DOHH2 (cell line): ENCODE results near the gene CRABP1.

Source experiments
- H3F3A ChIP-seq: fragments of 200-600 bp; sonication (generic), shearing (Covaris generic); 2 replicates; pipeline ENCODE4 v1.6.0; 2016; ENCODE audit warnings: antibody characterized with exemption, mild to moderate bottlenecking; ENCODE audit not compliant: control insufficient read depth, insufficient read depth
- H3K27ac ChIP-seq: fragments of 200-600 bp; sonication (generic); 2 replicates; pipeline ENCODE4 v1.5.1; 2014; ENCODE audit warnings: low read depth, mild to moderate bottlenecking, low read length, moderate library complexity
- H3K27me3 ChIP-seq: fragments of 200-600 bp; sonication (generic); 2 replicates; pipeline ENCODE4 v1.6.1; 2014; ENCODE audit warnings: mild to moderate bottlenecking, low read length, mixed read lengths; ENCODE audit not compliant: control insufficient read depth
- H3K36me3 ChIP-seq: fragments of 200-600 bp; sonication (generic); 2 replicates; pipeline ENCODE4 v1.6.1; 2014; ENCODE audit warnings: mild to moderate bottlenecking, low read length, moderate library complexity, mixed read lengths; ENCODE audit not compliant: control insufficient read depth
- H3K4me1 ChIP-seq: fragments of 200-600 bp; sonication (generic); 2 replicates; pipeline ENCODE4 v1.6.1; 2014; ENCODE audit warnings: mild to moderate bottlenecking, low read length, mixed read lengths; ENCODE audit not compliant: control insufficient read depth
- H3K4me2 ChIP-seq: fragments of 200-600 bp; sonication (generic); 2 replicates; pipeline ENCODE4 v1.6.0; 2014; ENCODE audit warnings: mild to moderate bottlenecking, low read length, moderate library complexity
- H3K4me3 ChIP-seq: fragments of 200-600 bp; sonication (generic); 2 replicates; pipeline ENCODE4 v1.5.1; 2014; ENCODE audit warnings: mild to moderate bottlenecking, low read length, mixed read lengths
- H3K79me2 ChIP-seq: fragments of 200-600 bp; sonication (generic); 2 replicates; pipeline ENCODE4 v1.6.1; 2014; ENCODE audit warnings: mild to moderate bottlenecking, low read length, mixed read lengths; ENCODE audit not compliant: control insufficient read depth
- H3K9me2 ChIP-seq: fragments of 200-600 bp; sonication (generic); replicated peaks from 2 replicates; pipeline ENCODE4 v1.6.1; 2014; ENCODE audit warnings: mild to moderate bottlenecking, low read length, mixed read lengths; ENCODE audit not compliant: control insufficient read depth
- H3K9me3 ChIP-seq: fragments of 200-600 bp; sonication (generic); 2 replicates; pipeline ENCODE4 v1.6.1; 2014; ENCODE audit warnings: antibody characterized with exemption, low read length, mixed read lengths; ENCODE audit not compliant: control insufficient read depth, insufficient read depth
- H4K20me1 ChIP-seq: fragments of 200-600 bp; sonication (generic); 2 replicates; pipeline ENCODE4 v1.6.0; 2014; ENCODE audit warnings: low read depth, mild to moderate bottlenecking, antibody characterized with exemption, low read length, moderate library complexity; ENCODE audit not compliant: control insufficient read depth, insufficient read depth
- EZH2phosphoT487 ChIP-seq: fragments of 200-600 bp; sonication (generic); IDR thresholded peaks from 2 replicates; pipeline ENCODE4 v1.6.1; 2017; ENCODE audit warnings: borderline replicate concordance, mild to moderate bottlenecking, antibody characterized with exemption, low read length, moderate library complexity, mixed read lengths
- TF ChIP-seq, protein P1 (sequence below): fragments of 200-600 bp; sonication (generic); IDR thresholded peaks from one replicate; pipeline ENCODE4 v1.5.1; 2014; ENCODE audit warnings: antibody characterized with exemption, mild to moderate bottlenecking, low read depth, low read length; ENCODE audit not compliant: poor library complexity, severe bottlenecking

CRABP1 gene

DNA sequence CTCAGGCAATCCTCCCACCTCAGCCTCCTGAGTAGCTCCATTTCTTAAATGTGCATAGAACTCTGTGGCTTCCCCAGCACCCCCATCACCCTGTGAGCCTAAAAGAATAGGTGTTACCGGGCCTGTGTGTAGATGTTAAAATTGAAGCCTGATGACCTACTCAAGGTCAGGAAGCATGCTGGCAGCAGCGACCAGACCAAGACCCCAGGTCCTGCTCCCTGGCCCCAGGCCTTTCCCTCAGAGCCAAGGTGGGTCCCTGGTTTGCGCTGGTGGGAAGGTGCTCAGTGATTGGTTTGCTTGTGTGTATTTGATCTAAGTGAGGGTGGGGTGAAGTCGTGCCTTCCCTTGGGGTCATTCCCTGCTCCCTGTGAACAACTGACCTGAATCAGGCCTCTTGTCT lies 18.4 kb upstream of the CRABP1 start:
- no peak overlapping the region for H3K4me3 ChIP-seq
- H3K9me3 ChIP-seq: no peaks in the 10 kb centered on the region
- H3K79me2 ChIP-seq: no peaks in the 10 kb centered on the region
- peaks cover 2% of the 10 kb centered on the region; the same call in 1 of the 2 replicates for H3K27me3 ChIP-seq
- H3K4me1 ChIP-seq: no peaks in the 10 kb centered on the region
- TF ChIP-seq EZH2phosphoT487: no peak
- TF ChIP-seq, protein P1, sequence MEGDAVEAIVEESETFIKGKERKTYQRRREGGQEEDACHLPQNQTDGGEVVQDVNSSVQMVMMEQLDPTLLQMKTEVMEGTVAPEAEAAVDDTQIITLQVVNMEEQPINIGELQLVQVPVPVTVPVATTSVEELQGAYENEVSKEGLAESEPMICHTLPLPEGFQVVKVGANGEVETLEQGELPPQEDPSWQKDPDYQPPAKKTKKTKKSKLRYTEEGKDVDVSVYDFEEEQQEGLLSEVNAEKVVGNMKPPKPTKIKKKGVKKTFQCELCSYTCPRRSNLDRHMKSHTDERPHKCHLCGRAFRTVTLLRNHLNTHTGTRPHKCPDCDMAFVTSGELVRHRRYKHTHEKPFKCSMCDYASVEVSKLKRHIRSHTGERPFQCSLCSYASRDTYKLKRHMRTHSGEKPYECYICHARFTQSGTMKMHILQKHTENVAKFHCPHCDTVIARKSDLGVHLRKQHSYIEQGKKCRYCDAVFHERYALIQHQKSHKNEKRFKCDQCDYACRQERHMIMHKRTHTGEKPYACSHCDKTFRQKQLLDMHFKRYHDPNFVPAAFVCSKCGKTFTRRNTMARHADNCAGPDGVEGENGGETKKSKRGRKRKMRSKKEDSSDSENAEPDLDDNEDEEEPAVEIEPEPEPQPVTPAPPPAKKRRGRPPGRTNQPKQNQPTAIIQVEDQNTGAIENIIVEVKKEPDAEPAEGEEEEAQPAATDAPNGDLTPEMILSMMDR: no peak
- no peaks in the 10 kb centered on the region for H3K9me2 ChIP-seq
- H3K27ac ChIP-seq: no peak overlapping the region
- H3K36me3 ChIP-seq: no peaks in the 10 kb centered on the region
- no peaks in the 10 kb centered on the region for H3F3A ChIP-seq
- no peak overlapping the region for H3K4me2 ChIP-seq
- no peaks in the 10 kb centered on the region for H4K20me1 ChIP-seq

DNA sequence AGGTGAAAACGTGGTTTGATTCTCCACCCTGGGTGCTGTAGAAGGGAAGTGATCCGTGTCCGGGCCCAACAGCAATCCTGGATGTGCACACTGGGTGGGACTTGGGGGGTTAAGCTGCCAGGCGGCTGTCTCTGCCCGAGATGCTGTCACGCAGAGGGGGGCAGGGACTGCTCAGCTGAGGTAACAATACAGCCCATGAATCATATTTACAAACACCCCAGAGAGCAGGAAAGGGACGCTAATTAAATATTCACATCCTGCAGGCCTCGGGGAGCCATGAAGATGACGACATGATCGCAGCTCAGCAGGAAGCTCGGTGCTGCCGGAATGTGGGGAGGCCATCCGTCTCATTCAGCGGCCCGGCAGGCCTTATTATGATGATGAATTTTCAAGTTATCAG lies 17.9 kb upstream of the CRABP1 start:
- no peak overlapping the region for H3K27ac ChIP-seq
- H3K9me3 ChIP-seq: no peaks in the 10 kb centered on the region
- peaks cover 2% of the 10 kb centered on the region; the same call in 1 of the 2 replicates for H3K27me3 ChIP-seq
- H3K4me2 ChIP-seq: no peak overlapping the region
- H3K4me1 ChIP-seq: no peaks in the 10 kb centered on the region
- TF ChIP-seq, protein P1: no peak
- TF ChIP-seq EZH2phosphoT487: no peak
- H3F3A ChIP-seq: no peaks in the 10 kb centered on the region
- no peak overlapping the region for H3K4me3 ChIP-seq
- H4K20me1 ChIP-seq: no peaks in the 10 kb centered on the region
- H3K9me2 ChIP-seq: no peaks in the 10 kb centered on the region
- H3K79me2 ChIP-seq: no peaks in the 10 kb centered on the region
- H3K36me3 ChIP-seq: no peaks in the 10 kb centered on the region

DNA sequence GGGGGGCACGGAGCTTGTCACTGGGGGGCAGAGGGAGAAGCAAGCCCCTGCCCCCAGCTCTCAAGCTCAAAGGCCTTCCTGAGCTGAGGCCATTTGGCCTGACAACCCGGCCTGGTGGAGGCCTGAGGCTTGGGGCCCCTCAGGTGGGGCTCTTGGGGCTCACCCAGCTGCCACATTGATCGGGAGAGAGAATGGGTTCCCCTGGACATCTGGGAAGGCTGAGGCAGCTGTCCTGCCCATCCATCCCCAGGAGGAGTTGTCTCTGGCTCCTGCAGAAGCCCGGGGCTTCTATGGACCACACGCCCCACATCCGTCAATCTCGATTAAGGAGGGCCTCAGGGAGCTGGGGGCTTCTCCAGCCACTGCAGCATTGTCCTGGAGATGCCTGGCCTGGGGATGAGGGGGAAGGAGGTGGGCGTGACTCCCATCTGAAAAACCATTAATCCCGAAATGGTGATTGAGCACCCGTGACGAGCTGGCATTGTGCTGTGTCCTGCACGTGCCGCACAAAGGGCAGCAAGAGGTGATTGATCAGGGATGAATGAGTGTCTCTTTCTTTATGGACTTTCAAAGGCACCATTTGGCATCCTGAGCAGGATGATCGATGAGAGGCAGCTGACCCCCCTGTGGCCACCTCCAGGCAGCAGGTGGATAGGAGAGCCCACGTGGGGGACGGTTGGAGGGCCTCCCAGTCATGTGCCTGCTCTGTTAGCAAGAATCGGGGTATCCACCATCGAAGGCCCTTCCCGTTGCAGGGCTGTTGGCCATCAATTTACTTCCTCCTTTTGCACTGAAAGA lies 17.2 kb upstream of the CRABP1 start:
- Histone ChIP-seq H3K9me2 (no peaks in the 10 kb centered on the region), H3K4me3 (no peak overlapping the region), H3F3A (no peaks in the 10 kb centered on the region), H3K27ac (no peak overlapping the region), H3K4me1 (no peaks in the 10 kb centered on the region), H3K79me2 (no peaks in the 10 kb centered on the region), H3K27me3 (peaks cover 2% of the 10 kb centered on the region; the same call in 1 of the 2 replicates), H3K36me3 (no peaks in the 10 kb centered on the region), H4K20me1 (no peaks in the 10 kb centered on the region), H3K9me3 (no peaks in the 10 kb centered on the region), H3K4me2 (no peak overlapping the region)
- TF ChIP-seq EZH2phosphoT487: no peak
- TF ChIP-seq, protein P1: no peak
